HEK293T (cell line): ENCODE measurements around the gene MAPRE2.

Experiments
- CTBP1 ChIP-seq: fragments of 450-650 bp; IDR thresholded peaks from 2 replicates; pipeline ENCODE4 v1.6.1; 2016; ENCODE audit warnings: borderline replicate concordance
- FOXA1 ChIP-seq: fragments of 450-650 bp; IDR thresholded peaks from 2 replicates; pipeline ENCODE4 v1.6.1; 2016; ENCODE audit warnings: mild to moderate bottlenecking
- FOXM1 ChIP-seq: fragments of 450-650 bp; IDR thresholded peaks from 2 replicates; pipeline ENCODE4 v1.6.1; 2017; ENCODE audit warnings: mild to moderate bottlenecking, borderline replicate concordance
- LEF1 ChIP-seq: fragments of 450-650 bp; IDR thresholded peaks from 2 replicates; pipeline ENCODE4 v1.6.1; 2017; ENCODE audit warnings: mild to moderate bottlenecking, borderline replicate concordance
- NFRKB ChIP-seq: fragments of 450-650 bp; IDR thresholded peaks from 2 replicates; pipeline ENCODE4 v1.6.1; 2016; ENCODE audit warnings: mild to moderate bottlenecking, moderate library complexity
- SUZ12 ChIP-seq: fragments of 450-650 bp; IDR thresholded peaks from 2 replicates; pipeline ENCODE4 v1.6.1; 2016; ENCODE audit warnings: mild to moderate bottlenecking
- TARDBP ChIP-seq: fragments of 450-650 bp; IDR thresholded peaks from 2 replicates; pipeline ENCODE4 v1.6.1; 2016

- TF ChIP-seq TARDBP (no peak), SUZ12 (no peak), FOXM1 (no peak), LEF1 (no peak), CTBP1 (no peak), FOXA1 (no peak), NFRKB (no peak)
Measured at GRCh38 chr18:35185771-35186170, 144.6 kb downstream of the MAPRE2 start.
